GM04504 (cell line): Measurements from ENCODE around the gene HTD2.

ENCODE experiments used
- DNase-seq: peaks from one replicate; pipeline ENCODE4 v3.0.0-alpha.2; 2012; ENCODE audit warnings: low read depth

HTD2 gene

GRCh38 chr3:58358808-58359207 lies 52.5 kb downstream of the HTD2 start:
- no peak for DNase-seq

GRCh38 chr3:58359621-58360020 lies 53.3 kb downstream of the HTD2 start:
- DNase-seq, result no peak

GRCh38 chr3:58361866-58362265 lies 55.5 kb downstream of the HTD2 start:
- DNase-seq, result no peak

GRCh38 chr3:58366699-58367098 lies 60.4 kb downstream of the HTD2 start:
- DNase-seq, result no peak

GRCh38 chr3:58369038-58369437 lies 62.7 kb downstream of the HTD2 start:
- DNase-seq, result no peak
